GM11168 (cell line): ENCODE results near the gene EEF2K.
"Not testable (repeated sequence)": the region's sequence is repeated elsewhere in the genome, so short reads cannot be mapped to it uniquely, and the experiment has no call there.

Experiments
- in situ Hi-C: fragments of 300-500 bp; cut with MboI; formaldehyde crosslinking; loops from one replicate; pipeline ENCODE4 v1.12.0; 2022; ENCODE audit warnings: low sequenced_read_pairs; ENCODE audit not compliant: unreplicated experiment

Gene EEF2K

GRCh38 chr16:22188595-22189442 is 17.3 kb upstream of the EEF2K start:
- in situ Hi-C loops = loop anchor here (10.0 kb wide), 1 partner anchor 84 kb away; no protein-coding TSS in a partner anchor

DNA sequence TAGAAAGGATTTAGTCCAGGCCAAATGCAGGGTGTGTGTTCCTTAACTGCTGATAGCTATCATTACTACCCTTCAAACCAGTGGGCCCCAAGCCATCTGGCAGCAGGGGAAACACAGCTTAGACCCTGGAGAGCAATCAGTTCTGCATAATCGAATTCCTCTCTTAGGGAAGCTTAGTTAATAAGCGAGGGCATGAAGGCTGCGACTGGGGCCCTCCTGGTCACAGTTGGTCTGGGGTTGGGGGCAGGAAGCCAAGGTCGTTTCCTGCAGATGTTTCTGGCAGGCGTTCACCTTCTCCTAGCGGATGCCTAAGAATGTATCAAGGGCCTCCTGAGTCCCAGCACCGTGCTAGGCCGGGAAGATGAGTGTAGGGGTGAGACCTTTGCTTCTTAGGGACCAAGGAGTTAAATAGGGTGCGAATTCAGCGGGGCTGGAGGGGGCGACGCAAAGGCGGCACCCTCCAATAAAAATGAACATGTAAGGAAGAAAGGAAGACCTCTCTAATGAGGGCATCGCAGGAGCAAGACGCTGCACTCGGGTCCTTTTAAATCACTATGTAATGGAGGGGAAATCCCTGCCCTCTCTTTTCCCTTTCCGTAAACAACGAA is 16.5 kb upstream of the EEF2K start:
- in situ Hi-C loops = loop anchor here (10.0 kb wide), 1 partner anchor 85 kb away; no protein-coding TSS in a partner anchor

DNA sequence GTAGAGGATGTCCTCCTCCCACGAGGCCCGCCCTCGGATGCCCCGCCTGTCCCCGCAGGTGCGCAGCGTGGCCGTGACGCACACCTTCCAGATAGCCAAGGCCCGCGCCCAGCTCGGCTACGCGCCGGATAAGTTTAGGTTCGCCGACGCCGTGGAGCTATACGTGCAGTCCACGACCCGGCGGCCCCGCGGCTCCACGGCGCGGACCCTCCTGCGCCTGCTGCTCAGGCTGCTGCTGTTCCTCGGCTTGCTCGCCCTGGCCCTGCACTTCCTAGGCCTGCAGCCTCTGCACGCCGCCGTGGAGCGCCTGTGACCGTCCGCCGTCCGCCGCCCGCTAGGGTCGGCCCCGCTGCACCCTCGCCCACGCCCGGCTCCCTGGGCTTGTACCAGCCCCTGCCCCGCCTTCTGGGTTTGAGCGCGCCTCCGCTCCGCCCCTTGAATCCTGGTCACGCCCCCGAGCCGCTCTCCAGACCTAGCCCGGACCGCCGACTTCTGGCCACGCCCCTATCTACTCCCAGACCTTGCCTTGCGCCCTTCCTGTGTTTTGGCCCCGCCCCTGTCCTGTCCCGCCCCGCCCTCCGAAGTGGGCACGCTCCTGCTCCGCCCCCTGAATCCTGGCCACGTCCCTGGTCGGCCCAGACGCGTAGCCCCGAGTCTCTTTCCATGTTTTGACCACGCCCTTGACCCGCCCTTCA is 15.8 kb upstream of the EEF2K start:
- in situ Hi-C loops = no loop called here

GRCh38 chr16:22190776-22191531 is 15.1 kb upstream of the EEF2K start:
- in situ Hi-C loops = no loop called here

DNA sequence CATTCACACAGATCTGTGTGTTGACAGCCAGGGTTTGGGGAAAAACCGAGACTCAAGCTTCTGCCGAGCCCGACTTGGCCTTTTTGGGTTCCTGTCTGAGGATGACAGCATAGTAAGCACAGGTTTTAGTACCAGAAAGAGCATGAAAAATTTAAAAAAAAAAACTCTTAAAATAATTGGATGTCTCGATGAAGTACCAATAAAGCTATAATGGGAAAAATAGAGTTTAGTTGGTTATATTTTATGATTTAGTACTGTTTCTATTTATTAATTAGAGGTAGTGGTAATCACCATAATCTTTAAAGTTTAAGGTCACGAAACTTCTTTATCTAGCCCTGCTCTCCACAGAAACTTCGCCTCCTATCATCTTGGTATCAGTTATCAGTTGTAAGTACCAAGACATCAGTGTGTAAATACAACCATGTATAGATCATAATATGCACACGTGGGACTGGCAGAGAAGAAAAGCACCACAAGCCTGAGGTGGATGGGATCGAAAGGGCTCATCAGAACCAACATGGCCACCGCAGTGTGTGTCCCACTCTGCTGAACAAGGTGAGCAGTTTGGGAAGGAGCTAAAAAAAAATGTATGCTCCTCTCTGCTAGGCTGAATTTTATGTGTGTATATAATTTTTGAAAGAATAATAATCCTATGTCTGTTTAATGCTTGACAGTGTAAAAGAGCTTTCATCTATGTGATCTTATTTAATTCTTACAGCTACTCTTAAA is 14.4 kb upstream of the EEF2K start:
- in situ Hi-C loops = no loop called here

- in situ Hi-C loops = no loop called here
Measured at GRCh38 chr16:22192261-22193062, 13.6 kb upstream of the EEF2K start.

- in situ Hi-C loops = no loop called here
Measured at GRCh38 chr16:22193063-22193411, 13.0 kb upstream of the EEF2K start.

- in situ Hi-C loops = no loop called here
Measured at GRCh38 chr16:22194707-22195444, 11.2 kb upstream of the EEF2K start.

- in situ Hi-C loops = no loop called here
Measured at GRCh38 chr16:22195445-22195694, 10.7 kb upstream of the EEF2K start.

DNA sequence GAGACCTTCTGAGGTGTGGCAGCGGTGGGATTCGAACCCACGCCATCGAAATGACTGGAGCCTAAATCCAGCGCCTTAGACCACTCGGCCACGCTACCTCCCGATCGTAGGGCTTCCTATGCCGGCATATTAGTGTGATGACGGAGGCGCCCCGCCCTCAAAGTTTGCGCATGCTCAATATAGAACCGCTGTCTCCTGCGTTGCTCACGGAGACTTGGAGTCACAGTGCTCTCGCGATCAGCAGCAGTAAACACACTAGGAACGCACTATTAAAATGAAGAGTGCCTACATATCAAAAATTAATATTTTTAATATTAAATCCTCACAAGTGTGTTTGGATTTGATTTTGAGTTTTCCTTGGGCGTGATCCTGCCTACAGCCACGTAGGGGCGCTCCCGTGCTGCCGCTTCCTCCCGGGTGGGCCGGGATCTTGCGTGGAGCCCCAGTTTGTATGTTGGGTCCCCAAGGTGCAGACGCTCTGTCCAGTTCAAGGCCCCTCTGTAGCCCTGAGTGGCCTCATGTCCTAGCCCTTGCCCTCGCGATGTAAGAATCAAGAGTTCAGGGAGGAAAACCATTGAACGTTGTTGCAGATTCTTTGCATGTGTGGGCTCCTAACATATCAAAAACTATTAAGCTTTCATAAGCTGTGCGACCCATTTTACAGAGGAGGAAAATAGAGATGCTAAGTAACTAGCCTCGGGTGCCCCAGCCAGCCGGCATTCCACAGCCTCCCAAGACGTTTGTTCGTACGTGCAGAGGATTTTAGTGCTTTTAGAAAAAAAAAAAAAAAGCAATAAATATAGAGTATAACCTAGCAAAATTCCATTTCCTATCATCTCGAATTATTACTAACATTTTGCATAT is 10.2 kb upstream of the EEF2K start:
- in situ Hi-C loops = no loop called here

GRCh38 chr16:22196559-22197168 is 9.4 kb upstream of the EEF2K start:
- in situ Hi-C loops = not testable (repeated sequence)

- in situ Hi-C loops = no loop called here
Measured at GRCh38 chr16:22198547-22199293, 7.4 kb upstream of the EEF2K start.

- in situ Hi-C loops = no loop called here
Measured at GRCh38 chr16:22202261-22202637, 3.8 kb upstream of the EEF2K start.

- in situ Hi-C loops = no loop called here
Measured at GRCh38 chr16:22203091-22203490, 3.0 kb upstream of the EEF2K start.

GRCh38 chr16:22204091-22204655 is 1.9 kb upstream of the EEF2K start:
- in situ Hi-C loops = no loop called here

- in situ Hi-C loops = no loop called here
Measured at GRCh38 chr16:22205577-22206012, 483 bp upstream of the EEF2K start.
